K562 (cell line): Measurements from ENCODE around the gene SH2D5. TPM values are rescaled to one million over a fixed set of nuclear protein-coding genes. Genes with fewer than 3 reads are reported as not detected.

ENCODE experiments used
- CAMTA2 ChIP-seq: fragments of 250-450 bp; sonication (Bioruptor Pico); conservative IDR thresholded peaks from 2 replicates; pipeline ENCODE4 v1.5.1; 2022
- FIP1L1 ChIP-seq: fragments of 200-400 bp; formaldehyde crosslinking; IDR thresholded peaks from 2 replicates; pipeline ENCODE4 v1.6.1; 2018; ENCODE audit warnings: mild to moderate bottlenecking, low read depth, low read length; ENCODE audit not compliant: poor library complexity, severe bottlenecking
- JUND ChIP-seq, 2 experiments: IDR thresholded peaks; 2 replicates in 1 of 2; 3 replicates in 1 of 2; pipeline ENCODE4 v1.6.1; 2011; ENCODE audit warnings: borderline replicate concordance in 2 of 2, low read depth in 2 of 2, low read length in 2 of 2, improper control_type of control experiment in 1 of 2, missing biosample characterization in 1 of 2, missing genetic modification characterization in 1 of 2, missing genetic modification reagents in 1 of 2
- MAFK ChIP-seq: IDR thresholded peaks from 2 replicates; pipeline ENCODE4 v1.6.1; 2011; ENCODE audit warnings: low read length, improper control_type of control experiment
- MYC ChIP-seq, 2 experiments: fragments of 250-450 bp in 1 of 2; sonication (Bioruptor Pico) in 1 of 2; IDR thresholded peaks; 2 replicates each; pipeline versions ENCODE4 v1.5.1 to v1.6.1; 2012 to 2021; ENCODE audit warnings: low read depth in 2 of 2, borderline replicate concordance in 1 of 2, improper control_type of control experiment in 1 of 2, low read length in 1 of 2, mild to moderate bottlenecking in 1 of 2, moderate library complexity in 1 of 2
- POLR2H ChIP-seq: IDR thresholded peaks from 2 replicates; pipeline ENCODE4 v1.6.1; 2016; ENCODE audit warnings: missing genetic modification characterization, low read depth, mild to moderate bottlenecking, control low read depth, missing compliant biosample characterization, moderate library complexity
- PTTG1 ChIP-seq: fragments of 450-650 bp; IDR thresholded peaks from 2 replicates; pipeline ENCODE4 v1.6.1; 2016; ENCODE audit warnings: low read depth, mild to moderate bottlenecking, missing genetic modification characterization, missing compliant biosample characterization
- RB1 ChIP-seq: fragments of 450-650 bp; IDR thresholded peaks from 2 replicates; pipeline ENCODE4 v1.6.1; 2017; ENCODE audit warnings: low read depth, mild to moderate bottlenecking
- SNAPC5 ChIP-seq: fragments of 250-450 bp; sonication (Bioruptor Pico); IDR thresholded peaks from 2 replicates; pipeline ENCODE4 v1.8.0; 2021; ENCODE audit warnings: moderate library complexity, mild to moderate bottlenecking, inconsistent platforms
- TBL1XR1 ChIP-seq, 2 experiments: IDR thresholded peaks; 2 replicates each; pipeline ENCODE4 v1.6.1; 2012; ENCODE audit warnings: improper control_type of control experiment in 2 of 2, low read length in 2 of 2, mild to moderate bottlenecking in 1 of 2
- ZBTB40 ChIP-seq, 2 experiments: fragments of 450-650 bp in 1 of 2; sonication (generic) in 1 of 2; formaldehyde crosslinking in 1 of 2; IDR thresholded peaks; 2 replicates each; pipeline versions ENCODE4 v1.7.1 to v1.9.0; 2016 to 2022; ENCODE audit warnings: inconsistent platforms in 1 of 2, mild to moderate bottlenecking in 1 of 2, missing genetic modification reagents in 1 of 2
- ZBTB8A ChIP-seq: fragments of 450-650 bp; IDR thresholded peaks from 2 replicates; pipeline ENCODE4 v1.6.1; 2018; ENCODE audit warnings: mild to moderate bottlenecking, moderate library complexity; ENCODE audit not compliant: partially characterized antibody
- ZNF57 ChIP-seq: fragments of 450-650 bp; formaldehyde crosslinking; IDR thresholded peaks from 2 replicates; pipeline ENCODE4 v1.4.0; 2020; ENCODE audit warnings: mild to moderate bottlenecking, moderate library complexity
- ZNF639 ChIP-seq, 2 experiments: fragments of 200-800 bp in 1 of 2; sonication (Bioruptor generic) in 1 of 2; sonication (generic) in 1 of 2; formaldehyde crosslinking in 1 of 2; IDR thresholded peaks in 1 of 2; conservative IDR thresholded peaks in 1 of 2; 2 replicates each; pipeline versions ENCODE4 v1.5.0 to v1.6.1; 2016 to 2020; ENCODE audit warnings: missing compliant biosample characterization in 1 of 2, missing genetic modification characterization in 1 of 2, missing genetic modification reagents in 1 of 2
- polyA plus RNA-seq, 8 experiments: library from polyadenylated mRNA; depleted of rRNA in 4 of 8; stranded (reverse) in 5 of 8; unstranded in 3 of 8; fragments of >200 nt; fragmentation: Nextera tagmentation in 2 of 8; fragmentation: Illumina TruSeq in 1 of 8; extraction: Ambion mirVana in 2 of 8; extraction: Trizol in 1 of 8; gene quantifications; 2 replicates each; pipeline versions ENCODE4 v1.2.1 to v1.2.3, GENCODE V29; 2011 to 2014; ENCODE audit warnings: inconsistent platforms in 1 of 8, missing spikeins in 1 of 8
- total RNA-seq, 7 experiments: library from RNA; depleted of rRNA in 6 of 7; stranded (reverse); fragments of >200 nt in 6 of 7; fragmentation: Illumina TruSeq in 2 of 7; extraction: Trizol in 2 of 7; gene quantifications; 2 replicates each; pipeline versions ENCODE4 v1.2.1 to v1.2.3, GENCODE V29; 2011 to 2021; ENCODE audit warnings: low replicate concordance in 1 of 7

SH2D5 gene
- total and polyA plus RNA-seq, 9 of the 15 experiments (the other 6 are each of a cell fraction or from before 2014, with no cell fraction given), result 0.06 to 0.11 TPM; not detected in 7

GRCh38 chr1:20725189-20726117, 7.0 kb downstream of the SH2D5 start (continued):
- TF ChIP-seq ZNF57 (CRISPR knock-in tag) (no peak), JUND (IDR thresholded peaks at IDR 0.05; ENCODE audit: borderline replicate concordance, low read depth, low read length) (no peak), JUND (tag; IDR thresholded peaks at IDR 0.05; ENCODE audit: borderline replicate concordance, low read depth, low read length) (no peak), ZBTB8A (no peak), ZNF639 (CRISPR knock-in tag; conservative IDR thresholded peaks at IDR 0.05 in 1 of 2, IDR thresholded peaks at IDR 0.05 in 1 of 2) (no peak), FIP1L1 (no peak), RB1 (no peak), ZBTB40 (IDR thresholded peaks at IDR 0.05) (no peak), ZBTB40 (CRISPR knock-in tag; IDR thresholded peaks at IDR 0.05) (peak; percentile 42; the same call in 1 of the 2 replicates), SNAPC5 (CRISPR knock-in tag) (no peak), POLR2H (tag) (no peak), MYC (IDR thresholded peaks at IDR 0.05; ENCODE audit: low read depth, low read length) (no peak), MYC (CRISPR knock-in tag; IDR thresholded peaks at IDR 0.05; ENCODE audit: borderline replicate concordance, low read depth) (no peak), PTTG1 (no peak), TBL1XR1 (IDR thresholded peaks at IDR 0.05; ENCODE audit: low read length in 2 of 2) (no peak), MAFK (no peak), CAMTA2 (CRISPR knock-in tag) (no peak)
